ENCODE measurements around the gene BCL2L12.

Gene BCL2L12

DNA sequence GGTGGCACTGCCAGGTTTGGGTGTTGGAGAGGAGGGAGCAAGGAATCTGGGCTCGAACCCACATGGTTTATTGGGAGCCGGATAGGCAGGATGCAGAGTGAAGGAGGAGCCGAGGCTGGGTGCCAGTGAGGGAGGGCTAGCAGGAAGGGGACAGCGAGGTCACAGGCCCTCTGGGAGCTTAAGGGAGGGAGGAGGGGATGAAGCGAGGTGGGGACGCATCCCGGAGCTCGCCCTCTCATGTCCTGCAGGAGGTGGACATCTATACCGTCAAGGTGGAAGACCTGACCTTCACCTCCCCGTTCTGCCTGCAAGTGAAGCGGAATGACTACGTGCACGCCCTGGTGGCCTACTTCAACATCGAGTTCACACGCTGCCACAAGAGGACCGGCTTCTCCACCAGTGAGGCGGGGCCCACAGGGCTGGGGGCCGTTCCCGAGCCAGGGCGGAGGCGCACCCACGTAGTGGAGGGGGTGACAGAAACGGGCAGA lies 20.2 kb downstream of the BCL2L12 start:
- DNase-seq (ENCODE audit: low spot score): no peak

DNA sequence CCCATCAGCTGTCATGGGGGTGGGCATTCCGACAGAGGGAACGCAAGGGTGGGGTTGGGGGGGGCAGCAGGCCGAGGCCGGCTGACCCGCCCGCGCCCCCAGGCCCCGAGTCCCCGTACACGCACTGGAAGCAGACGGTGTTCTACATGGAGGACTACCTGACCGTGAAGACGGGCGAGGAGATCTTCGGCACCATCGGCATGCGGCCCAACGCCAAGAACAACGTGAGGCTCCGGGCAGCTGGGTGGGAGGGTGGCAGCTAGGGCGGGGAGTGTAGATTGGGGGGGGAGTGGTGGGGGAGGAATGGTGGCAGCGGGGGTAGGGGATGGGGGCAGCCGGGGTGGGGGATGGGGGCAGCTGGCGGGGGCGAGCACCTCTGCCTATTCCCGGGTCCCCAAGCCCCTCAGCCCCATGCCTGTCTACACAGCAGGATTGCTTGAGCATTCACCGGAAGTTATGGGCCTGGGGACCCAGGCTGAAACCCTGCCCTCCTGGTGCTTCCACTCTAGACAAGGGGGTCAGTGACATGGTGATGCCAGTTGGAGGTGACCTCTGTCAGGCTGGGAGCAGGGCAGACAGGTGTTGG lies 20.9 kb downstream of the BCL2L12 start:
- no peak for DNase-seq (ENCODE audit: low spot score)

DNA sequence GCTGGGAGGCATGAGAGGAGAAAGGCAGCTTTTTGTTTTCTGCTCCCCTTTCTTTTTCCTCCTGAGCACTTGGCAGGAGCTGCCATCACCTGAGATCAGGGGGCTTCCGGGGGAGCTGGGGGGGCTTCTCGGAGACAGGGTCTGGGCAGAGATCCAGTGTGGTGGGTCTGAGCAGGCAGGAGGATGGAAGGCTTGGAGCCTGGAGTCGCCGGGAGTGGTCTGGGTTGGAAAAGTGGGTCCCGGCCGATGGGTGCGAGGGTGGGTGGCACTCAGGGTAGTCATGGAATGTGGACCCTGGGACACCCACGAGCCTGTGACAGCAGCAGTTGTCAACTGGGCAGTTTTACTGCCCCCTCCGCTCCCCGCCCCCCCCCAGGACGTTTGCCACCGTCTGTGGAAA lies 21.4 kb downstream of the BCL2L12 start:
- DNase-seq (ENCODE audit: low spot score): no peak

DNA sequence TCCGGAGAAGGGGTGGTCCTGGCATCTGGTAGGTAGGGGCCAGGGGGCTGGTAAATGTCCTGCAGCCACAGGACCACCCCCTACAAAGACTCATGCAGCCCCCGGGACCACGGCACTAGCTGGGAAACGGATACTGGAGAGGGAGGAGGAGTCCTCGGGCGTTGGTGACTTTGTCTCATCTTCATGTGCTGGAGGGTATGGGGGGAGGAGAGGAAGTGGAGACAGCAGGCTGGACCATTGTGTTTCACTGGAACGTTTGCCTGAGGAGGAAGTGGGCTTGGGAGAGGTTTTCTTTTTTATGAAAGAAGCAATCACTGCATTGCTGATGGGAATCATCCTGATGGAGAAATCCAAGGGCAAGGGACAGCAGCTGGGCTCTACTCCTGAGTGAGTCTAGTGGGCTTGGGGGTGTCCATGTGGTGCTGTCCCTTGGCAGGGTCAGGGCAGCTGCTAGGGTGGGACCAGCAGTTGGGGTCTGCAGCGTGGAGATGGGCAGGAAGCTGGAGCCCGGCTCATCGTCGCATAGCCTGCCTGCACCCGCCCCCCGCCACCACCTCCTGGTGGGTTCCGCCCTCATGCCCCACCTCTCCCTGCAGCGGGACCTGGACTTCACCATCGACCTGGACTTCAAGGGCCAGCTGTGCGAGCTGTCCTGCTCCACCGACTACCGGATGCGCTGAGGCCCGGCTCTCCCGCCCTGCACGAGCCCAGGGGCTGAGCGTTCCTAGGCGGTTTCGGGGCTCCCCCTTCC lies 22.0 kb downstream of the BCL2L12 start:
- no peak for DNase-seq (ENCODE audit: low spot score)

DNA sequence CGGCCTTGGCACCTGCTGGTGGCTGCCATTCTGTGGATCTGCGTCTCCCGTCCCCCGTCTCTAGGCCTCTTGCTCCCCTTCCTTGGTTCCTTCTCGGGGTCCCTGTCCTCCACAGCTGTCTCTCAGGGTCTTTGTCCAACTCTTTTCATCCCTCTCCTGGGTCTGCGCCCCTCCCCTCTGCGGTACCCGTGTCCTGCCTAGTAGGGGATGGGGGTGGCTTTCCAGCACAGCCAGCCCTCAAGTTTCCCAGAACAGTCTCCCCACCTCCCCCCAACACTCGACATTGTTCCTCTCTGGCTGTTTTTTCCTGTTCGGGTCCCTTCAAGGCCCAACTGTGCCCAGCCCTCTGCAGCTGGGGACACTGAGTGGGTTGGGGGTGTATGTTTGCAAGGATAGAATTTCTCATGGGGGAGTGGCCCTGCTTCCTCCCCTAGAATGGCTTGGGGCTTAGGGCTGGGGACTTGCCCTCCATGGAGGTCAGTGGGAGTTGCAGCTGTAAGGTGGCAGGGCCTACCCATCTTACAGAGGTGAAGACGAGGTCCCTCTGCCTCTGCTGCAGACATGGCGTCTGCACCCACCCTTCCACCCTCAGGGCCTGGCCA lies 22.9 kb downstream of the BCL2L12 start:
- DNase-seq (ENCODE audit: low spot score): no peak

DNA sequence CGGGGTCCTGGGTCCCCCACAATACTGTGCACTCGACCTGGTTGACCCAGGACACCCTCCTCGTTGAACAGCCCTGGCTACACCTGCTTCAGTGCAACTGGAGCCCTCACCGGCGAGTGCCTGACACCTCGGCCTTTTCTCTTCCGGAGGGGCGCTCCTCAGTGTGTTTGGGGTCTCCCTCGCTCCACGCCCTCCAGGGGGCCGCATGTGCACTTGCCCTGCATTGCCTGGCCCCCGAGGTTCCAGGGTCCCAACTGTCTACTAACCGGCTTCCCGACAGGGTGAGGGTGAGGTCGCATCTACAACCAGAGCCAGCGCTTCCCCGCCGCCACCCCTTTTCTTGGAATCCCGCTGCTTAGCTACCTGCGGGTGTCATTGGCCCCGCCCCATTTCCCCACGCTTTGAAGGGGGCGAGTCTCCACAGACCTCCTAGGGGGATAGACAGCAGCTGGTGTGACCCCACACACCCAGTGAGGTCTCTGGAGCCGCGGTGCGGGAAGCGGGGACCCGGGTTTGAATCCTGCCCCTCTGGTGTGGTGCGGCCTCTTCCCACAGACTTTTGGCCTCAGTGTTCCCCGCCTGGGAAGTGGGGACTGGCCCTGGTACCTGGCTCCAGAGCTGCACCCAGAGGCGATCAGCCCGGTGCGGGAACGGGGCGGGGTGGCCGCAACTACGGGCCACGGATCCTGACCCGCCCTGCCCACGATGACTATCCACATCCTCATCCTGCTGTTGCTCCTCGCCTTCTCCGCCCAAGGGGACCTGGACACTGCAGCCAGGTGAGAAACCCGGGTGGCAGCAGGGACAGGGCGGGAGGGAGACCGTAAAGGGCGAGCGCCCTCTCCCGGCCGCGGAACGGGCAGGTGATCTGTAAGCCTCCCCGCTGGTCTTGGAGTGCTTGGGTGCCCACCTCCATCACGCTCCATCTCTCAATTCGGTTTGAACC lies 23.7 kb downstream of the BCL2L12 start, which contains the start of gene ADM5:
TSS of gene ADM5 (plus strand) at position 462 of the 946 bp plus-strand sequence. CDS start at position 706, 244 bp downstream.
- DNase-seq (ENCODE audit: low spot score): no peak

DNA sequence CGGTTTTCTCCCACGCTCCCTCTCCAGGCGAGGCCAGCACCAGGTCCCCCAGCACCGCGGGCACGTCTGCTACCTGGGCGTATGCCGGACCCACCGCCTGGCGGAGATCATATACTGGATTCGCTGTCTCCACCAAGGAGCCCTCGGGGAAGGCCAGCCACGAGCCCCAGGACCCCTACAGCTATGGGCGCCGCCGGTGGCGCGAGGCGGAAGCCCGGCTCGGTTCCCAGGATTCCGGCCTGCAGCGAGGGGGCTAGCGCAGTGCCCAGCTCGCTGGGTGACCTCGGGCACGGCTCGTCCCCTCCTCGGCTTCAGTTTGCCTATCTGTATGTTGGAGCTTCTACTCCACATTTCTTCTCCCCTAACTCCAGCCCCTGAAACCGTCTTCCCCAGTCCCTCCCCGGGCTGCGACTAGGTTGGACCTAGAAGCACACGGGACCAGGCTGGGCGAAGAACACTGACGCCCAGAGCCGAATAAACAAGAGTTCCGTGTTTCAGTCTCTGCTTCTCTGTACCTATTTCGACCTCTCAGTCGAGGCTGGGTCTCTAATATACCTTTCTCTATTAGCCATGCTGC lies 24.4 kb downstream of the BCL2L12 start:
- no peak for DNase-seq (ENCODE audit: low spot score)

DNA sequence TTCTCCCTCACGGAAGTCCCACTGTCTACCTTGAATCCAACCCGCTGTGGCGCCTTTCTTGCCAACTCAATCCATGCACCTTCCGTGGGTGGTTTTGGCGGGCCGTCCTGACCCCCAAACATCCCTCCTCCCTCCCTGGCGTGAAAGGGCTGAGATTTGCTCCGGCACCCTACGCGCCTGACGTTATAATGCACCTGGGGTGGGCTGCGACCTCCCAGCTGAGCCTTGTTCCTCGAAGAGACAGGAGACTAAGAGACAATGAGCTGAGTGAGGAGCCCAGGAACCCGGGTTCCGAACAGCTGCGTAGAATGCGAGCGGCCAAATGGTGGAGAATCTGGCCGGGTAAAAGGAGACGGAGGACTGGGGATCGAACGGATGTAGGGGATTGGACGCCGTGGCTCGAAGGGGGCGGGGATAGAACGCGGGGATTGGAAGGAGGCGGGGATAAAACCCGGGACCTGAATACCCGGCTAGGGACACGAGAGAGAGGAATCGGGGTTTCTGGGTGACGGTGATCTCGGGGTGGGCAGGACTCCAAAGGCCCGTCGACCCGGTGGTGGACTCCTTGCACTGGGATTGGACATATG lies 25.0 kb downstream of the BCL2L12 start, which contains the start of gene CPT1C:
TSS of gene CPT1C (plus strand) at position 461 of the 587 bp plus-strand sequence. CDS start 1,137 bp downstream, outside the sequence.
- DNase-seq (ENCODE audit: low spot score): peak; percentile 84

DNA sequence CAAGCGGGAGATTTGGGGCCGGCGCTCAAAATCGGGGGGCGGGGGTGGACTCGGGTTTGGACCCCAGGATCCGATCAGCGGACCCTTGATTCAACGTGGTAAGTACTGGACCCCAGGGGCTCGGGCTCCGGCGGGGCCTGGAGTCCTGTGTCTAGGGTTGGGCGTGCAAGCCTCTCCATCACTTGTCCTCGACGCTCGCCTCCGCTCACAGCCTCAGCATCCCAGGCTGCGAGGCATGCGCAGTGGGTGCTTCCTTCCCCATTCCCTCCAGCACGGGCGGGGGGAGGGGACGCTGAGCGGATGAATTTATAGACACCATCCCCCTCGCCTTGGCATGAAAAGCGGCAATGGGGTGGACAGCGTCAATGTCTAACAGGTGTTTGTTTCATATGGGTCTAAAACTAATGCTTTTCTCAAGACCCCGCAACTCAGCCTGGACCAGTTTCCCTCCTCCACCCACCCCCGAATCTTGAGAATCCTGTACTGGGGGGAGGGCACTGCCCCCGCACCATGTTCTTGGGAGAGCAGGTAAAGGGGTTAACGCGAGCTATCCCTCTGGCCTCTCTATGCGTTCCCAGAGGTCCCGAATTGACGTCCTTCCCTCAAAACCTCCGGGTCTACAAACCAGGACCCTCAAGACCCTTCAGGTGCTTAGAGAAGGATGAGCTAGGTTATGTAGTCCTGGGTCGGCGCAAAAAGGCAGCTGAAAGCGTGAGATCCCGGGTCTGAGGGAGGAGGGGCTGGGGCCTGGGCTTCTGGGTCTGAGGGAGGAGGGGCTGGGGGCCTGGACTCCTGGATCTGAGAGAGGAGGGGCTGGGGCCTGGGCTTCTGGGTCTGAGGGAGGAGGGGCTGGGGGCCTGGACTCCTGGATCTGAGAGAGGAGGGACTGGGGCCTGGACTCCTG lies 25.8 kb downstream of the BCL2L12 start:
- peak; percentile 79 for DNase-seq (ENCODE audit: low spot score)

DNA sequence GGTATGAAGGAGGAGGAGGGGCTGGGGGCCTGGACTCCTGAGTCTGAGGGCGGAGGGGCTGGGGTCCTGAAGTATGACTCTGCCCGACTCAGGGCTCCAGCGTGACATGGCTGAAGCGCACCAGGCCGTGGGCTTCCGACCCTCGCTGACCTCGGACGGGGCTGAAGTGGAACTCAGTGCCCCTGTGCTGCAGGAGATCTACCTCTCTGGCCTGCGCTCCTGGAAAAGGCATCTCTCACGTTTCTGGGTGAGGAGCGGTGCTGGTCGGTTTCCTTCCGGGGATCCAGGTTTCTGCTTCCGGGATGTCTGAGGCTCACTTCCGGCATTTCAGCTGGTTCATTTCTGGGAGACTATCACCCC lies 26.4 kb downstream of the BCL2L12 start:
- DNase-seq (ENCODE audit: low spot score): no peak

DNA sequence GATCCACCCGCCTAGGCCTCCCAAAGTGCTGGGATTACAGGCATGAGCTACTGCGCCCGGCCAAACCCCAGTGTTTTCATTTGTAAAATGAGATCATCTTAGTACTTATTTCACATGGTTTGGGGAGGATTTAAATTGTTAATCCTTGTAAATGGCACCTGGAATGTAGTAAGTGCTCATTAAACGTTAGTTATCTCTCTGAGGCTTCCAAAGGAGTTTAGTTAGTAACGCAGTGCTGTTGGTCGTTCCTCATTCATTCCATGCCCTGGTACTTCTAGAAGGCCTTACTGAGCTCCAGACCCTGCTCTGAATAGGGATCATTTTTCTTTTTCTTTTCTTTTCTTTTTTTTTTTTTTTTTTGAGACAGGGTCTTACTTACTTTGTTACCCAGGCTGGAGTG lies 30.4 kb downstream of the BCL2L12 start:
- no peak for DNase-seq (ENCODE audit: low spot score)

DNA sequence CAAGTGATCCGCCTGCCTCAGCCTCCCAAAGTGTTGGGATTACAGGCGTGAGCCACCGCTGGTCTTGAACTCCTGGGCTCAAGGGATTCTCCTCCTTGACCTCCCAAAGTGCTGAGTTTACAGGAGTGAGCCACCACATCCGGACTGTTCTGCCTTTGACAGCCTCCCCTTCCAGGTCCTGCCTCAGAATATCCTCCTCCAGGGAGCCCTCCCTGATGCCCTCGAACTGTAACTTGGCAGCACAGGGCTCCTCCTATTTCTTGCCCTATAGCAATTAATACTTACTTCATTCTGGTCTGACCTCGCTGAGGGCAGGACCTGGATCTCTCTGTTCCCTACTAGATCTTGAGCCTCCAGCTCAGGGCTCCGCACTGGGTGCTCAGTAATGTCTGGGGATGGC lies 31.1 kb downstream of the BCL2L12 start:
- no peak for DNase-seq (ENCODE audit: low spot score)

DNA sequence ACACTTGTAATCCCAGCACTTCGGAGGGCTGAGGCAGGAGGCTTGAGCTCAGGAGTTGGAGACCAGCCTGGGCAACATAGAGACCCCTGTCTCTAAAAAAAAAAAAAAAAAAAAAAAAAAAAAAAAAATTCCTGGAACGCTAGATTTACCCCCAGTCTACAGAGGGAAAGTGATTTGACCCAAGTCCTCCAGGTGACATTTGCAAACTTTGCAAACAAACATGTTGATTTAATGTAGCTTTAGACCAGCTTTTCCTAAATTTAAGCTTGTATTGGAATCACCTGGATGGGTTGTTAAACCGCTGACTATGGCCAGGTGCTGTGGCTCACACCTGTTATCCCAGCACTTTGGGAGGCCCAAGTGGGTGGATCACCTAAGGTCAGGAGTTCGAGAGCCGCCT lies 33.6 kb downstream of the BCL2L12 start:
- DNase-seq (ENCODE audit: low spot score): no peak

DNA sequence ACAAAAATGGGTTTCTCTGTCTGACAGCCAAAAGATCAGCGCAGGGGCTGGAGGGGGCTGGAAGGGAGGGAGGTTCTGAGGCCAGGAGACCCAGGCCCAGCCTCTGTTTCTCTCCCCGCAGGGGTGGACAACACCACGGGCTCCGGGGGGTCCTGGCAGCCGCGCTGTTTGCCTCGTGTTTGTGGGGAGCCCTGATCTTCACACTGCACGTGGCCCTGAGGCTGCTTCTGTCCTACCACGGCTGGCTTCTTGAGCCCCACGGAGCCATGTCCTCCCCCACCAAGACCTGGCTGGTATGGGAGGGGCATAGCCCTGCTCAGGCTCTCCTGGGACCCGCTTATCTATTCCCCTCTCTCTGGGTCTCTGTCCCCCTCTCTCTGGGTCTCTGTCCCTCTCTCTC lies 34.8 kb downstream of the BCL2L12 start:
- no peak for DNase-seq (ENCODE audit: low spot score)

DNA sequence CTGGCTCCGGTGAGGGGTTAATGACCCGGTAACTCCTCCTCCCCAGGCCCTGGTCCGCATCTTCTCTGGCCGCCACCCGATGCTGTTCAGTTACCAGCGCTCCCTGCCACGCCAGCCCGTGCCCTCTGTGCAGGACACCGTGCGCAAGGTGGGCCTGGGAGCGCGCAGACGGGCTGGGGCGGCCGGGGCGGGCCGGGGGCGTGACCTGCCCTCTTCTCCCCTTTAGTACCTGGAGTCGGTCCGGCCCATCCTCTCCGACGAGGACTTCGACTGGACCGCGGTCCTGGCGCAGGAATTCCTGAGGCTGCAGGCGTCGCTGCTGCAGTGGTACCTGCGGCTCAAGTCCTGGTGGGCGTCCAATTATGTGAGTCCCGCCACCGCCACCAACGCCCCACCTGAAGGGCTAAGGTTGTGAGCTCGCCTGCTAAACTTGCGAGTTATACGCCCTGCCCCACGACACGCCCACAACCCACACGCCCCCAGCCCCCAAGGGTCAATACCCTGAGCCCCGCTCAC lies 35.6 kb downstream of the BCL2L12 start:
- DNase-seq (ENCODE audit: low spot score): no peak

DNA sequence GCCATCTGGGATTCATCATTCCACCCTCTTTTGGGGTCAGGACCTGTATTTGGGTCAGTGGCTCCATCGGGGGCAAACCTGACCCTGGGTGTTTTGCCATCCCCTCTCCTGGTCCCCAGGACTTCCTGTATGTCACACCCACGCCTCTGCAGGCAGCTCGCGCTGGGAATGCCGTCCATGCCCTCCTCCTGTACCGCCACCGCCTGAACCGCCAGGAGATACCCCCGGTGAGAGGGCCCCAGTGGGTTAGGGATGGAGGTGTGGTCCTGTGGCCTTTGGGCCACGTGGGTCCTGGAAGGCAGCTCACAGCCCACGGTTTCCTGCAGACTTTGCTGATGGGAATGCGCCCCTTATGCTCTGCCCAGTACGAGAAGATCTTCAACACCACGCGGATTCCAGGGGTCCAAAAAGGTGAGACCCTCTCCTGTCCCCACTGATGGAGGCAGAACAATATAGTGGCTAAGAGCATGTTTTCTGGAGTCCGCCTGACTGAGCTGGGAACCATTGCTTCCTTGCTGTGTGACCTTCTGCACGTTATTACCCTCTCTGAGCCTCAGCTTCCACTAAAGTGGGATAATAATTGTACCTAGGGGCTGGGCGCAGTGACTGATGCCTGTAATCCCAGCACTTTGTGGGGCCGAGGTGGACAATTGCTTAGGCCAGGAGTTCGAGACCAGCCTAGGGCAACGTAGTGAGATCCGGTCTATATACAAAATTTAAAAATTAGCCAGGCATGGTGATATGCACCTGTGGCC lies 39.3 kb downstream of the BCL2L12 start:
- DNase-seq (ENCODE audit: low spot score): no peak

DNA sequence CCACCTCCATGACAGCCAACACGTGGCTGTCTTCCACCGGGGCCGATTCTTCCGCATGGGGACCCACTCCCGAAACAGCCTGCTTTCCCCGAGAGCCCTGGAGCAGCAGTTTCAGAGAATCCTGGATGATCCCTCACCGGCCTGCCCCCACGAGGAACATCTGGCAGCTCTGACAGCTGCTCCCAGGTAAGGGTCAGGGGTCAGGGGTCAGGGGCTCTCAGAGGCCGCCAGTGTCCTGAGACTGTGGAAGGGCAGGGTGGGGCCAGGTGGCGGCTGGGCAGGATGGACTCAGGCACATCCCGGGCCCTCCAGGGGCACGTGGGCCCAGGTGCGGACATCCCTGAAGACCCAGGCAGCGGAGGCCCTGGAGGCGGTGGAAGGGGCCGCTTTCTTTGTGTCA lies 40.2 kb downstream of the BCL2L12 start:
- no peak for DNase-seq (ENCODE audit: low spot score)

DNA sequence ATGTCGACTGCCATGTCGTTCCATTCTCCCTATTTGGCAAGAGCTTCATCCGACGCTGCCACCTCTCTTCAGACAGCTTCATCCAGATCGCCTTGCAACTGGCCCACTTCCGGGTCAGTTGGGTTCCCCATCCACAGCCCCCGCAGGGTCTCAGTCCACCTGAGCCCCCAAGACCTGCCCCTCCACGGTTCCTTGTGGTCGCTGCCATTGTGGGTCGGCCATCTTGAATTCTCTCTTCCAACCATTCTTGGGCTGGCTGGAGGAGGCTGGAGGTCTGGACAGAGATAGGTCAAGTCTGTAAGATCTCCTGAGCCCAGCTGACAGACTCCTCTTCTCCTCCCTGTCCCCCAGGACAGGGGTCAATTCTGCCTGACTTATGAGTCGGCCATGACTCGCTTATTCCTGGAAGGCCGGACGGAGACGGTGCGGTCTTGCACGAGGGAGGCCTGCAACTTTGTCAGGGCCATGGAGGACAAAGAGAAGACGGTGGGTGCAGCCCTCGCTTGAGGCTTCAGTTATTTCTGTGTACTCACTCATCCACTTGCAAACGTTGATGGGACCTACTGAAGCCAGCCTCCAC lies 44.7 kb downstream of the BCL2L12 start:
- DNase-seq (ENCODE audit: low spot score): no peak

DNA sequence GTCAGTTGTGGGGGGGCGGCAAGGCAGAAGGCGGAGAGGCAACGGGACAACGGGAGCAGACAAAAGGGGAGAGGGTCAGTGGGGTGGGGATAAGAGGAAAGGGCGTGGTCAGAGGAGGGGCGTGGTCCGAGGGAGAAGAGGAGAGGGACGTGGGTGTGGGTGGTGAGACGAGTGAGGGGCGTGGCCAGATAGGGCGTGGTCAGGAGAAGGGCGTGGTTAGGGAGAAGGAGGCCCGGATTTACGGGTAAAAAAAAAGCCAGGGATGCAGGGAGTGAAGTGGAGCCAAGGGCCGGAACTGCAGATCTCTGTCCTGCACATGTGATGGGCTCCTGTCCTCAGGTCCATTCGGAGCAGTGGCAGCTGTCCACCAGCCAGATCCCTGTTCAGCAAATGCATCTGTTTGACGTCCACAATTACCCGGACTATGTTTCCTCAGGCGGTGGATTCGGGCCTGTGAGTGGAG lies 46.7 kb downstream of the BCL2L12 start:
- no peak for DNase-seq (ENCODE audit: low spot score)
